ENCODE data around the gene ZNF438.
"Not testable (repeated sequence)": the region's sequence is repeated elsewhere in the genome, so short reads cannot be mapped to it uniquely, and the experiment has no call there.

Gene ZNF438, protein sequence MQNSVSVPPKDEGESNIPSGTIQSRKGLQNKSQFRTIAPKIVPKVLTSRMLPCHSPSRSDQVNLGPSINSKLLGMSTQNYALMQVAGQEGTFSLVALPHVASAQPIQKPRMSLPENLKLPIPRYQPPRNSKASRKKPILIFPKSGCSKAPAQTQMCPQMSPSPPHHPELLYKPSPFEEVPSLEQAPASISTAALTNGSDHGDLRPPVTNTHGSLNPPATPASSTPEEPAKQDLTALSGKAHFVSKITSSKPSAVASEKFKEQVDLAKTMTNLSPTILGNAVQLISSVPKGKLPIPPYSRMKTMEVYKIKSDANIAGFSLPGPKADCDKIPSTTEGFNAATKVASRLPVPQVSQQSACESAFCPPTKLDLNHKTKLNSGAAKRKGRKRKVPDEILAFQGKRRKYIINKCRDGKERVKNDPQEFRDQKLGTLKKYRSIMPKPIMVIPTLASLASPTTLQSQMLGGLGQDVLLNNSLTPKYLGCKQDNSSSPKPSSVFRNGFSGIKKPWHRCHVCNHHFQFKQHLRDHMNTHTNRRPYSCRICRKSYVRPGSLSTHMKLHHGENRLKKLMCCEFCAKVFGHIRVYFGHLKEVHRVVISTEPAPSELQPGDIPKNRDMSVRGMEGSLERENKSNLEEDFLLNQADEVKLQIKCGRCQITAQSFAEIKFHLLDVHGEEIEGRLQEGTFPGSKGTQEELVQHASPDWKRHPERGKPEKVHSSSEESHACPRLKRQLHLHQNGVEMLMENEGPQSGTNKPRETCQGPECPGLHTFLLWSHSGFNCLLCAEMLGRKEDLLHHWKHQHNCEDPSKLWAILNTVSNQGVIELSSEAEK

DNA sequence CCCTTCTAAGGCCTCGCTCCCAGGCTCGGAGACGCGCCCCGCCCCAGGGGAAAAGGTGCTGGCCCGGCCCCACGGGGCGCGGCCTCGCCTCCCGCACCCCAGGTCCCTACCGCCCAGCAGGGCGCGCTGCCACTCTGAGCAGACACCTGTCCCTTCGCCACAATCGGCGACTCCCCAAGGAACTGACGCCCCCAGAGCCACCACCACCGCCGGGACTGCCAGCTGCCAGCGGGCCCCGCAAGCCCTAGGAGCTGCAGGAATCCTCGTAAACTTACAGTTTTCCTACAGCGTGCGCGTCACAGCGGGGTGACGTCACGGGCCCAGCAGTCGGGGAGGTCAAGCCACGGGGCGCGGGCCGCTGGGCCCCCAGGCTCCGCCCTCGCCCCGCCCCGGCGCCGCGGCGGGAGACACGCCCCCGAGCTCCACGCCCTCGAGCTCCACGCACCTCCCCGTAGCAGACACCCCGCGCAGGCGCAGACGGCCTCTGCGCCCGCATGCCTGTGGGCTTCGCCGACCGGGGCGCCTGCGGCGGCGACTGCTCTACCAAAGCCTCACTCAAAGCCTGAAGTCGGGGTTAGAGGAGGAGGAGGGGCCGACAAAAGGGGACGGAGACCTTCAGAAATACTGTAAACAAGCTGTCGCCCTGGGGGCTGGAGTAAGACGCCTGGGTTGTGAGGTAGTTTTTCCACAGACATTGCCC, at the start of gene ZNF438:
Gene ZNF438, minus strand, starts transcription at position 308 of the 700 bp plus-strand sequence. CDS start 154,831 bp downstream, outside the sequence.
- DNase-seq, result peak; percentile 67 to 96 (median 89)

DNA sequence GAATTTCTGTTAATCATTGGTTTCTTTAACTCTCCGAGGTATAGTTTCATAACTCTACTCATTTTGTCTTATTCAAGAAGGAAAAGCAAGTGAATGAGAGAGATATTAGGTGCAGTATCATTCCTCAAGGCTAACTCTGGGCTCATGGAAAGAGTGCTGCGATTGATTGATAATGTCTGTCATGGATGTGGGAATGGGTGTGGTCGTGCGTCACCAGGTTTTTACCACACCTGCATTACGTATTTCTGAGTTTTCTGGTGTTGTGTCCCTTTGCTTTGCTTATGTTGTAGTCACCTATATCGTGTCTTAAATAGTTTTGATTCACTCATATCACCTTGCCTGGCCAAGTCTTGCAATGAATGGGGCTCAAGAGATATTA, 44.9 kb upstream of the ZNF438 start:
- no peak for DNase-seq

DNA sequence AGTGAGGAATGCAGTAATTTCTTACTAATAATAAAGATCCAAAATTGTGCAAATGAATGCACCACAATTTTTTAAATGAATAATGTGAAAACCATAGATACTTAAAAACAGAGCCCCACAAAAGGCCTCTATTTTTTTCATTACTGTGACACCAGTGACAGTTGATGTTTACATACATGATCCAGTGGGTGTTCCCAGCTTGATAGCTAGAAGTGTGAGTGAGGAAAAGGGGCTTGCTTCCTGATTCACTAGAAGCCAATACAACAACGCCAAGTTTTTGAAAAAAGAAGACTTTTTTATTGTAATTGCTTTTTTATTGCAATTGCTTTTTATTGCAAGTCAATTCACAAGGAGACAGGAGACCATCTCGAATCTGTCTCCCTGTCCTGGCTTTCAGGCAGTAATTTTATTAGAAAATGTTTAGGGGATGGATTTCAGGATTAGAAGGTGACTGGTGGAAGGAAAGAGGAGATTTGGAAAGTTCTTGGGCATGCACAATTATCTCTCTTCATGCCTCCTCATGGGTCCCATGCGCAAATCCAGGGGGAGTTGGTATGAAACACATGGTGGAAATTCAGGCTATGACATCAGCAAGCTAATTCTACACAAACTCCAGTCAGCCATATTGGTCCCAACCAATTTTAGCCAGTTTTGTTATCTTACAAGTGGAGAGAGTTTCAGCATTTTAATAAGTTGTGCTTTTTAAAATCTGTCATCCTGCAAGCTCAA, 44.4 kb upstream of the ZNF438 start:
- DNase-seq, result no peak

DNA sequence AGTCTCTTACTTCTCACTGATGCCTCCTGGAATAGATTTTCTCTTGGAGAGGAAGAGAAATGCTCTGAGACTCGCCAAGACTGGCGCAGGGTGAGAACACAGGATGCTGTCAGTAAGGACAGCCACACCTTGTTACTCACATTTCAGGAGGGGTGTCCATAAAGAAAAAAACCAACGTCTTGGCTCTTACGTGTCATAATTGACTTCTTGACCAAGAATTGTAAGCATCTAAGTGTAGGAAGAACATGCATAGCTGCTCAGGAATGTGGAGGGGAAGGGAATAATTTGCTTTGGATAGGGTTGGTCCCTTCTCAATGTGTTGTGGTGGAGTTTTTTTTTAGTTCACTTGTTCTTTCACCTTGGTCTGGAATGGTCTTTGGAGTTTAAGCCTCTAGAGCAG, 43.8 kb upstream of the ZNF438 start:
- DNase-seq, result no peak

DNA sequence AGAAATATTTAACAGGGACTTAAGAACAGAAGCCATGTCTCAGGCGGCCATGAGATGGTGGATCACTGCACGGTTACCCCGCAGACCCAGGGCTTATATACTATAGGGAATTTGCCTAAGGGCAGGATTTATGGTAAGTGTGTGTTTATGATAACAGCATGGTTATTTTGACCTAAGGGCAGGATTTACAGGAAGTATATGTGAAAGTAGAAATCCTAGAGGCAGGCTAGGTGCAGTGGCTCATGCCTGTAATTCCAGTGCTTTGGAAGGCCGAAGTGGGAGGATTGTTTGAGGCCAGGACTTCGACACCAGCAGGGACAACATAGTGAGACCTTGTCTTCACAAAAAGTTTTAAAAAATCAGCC, 43.0 kb upstream of the ZNF438 start:
- no peak for DNase-seq

DNA sequence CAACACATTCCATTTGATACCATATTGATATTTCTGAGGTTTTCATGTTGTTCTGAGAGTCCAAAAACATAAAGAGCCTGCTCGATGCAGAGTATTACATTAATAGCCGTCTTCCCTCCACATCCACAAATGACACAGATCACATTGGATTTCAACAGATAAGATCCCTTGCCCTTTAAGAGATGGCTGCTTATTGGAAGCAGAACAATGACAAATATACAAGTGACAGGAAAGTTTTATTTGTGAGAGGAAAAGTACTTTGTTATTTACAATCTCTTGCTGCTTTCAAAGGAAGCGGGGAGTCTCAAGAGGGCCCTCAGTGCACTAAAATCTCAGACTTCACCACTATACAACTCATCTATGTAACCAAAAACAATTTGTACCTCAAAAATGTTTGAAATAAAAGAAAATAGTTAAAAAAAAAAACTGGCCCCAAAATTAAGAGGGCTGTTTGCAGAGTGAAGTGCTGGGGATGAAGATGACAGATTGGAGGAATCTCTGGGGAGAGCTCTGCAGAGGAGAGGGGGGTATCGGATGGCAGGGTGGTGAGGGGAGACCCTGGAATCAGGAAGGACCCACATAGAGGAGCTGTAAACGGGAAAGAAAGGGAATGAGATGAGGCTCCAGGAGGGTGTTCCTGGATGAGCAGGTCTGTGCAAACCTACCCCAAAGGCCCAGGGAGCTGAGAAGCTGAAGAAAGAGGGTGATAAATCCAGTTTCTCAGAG, 42.5 kb upstream of the ZNF438 start:
- DNase-seq, result no peak

DNA sequence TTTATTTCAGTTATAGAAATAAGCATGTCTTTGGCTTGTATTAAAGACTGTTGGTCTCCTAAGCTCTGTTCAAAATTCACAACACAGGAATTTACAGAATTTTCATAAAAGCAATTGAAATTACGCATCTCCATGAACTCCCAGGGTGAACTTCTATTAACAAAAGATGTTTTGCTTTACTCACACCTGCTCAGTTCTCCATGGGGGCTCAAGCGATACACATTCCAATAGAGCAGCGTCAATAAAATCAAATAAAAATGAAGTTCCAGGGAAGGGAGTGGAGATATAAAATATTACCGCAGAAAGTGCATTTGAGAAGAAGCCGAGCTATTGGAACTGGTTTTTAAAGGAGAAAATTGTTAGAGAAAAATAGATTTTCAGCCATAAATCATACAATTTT, 41.5 kb upstream of the ZNF438 start:
- no peak for DNase-seq

DNA sequence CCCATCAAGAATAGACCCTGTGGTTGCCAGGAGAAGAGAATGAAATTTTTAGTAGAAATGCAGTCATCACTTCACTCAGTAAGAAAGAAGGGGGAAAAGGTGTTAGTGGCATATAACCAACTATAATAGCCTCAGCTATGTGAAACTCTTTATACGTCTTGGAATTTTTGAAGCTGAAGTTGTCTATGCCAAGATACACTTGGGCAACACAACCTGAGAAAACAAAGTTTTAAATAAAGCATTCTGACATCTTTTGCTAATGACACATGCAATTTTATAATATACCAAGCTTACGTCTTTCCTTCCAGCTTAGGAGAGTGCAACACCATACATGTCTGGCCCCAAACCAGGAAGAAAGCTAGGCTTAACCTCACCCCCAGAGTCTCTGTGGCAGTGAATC, 40.8 kb upstream of the ZNF438 start:
- no peak for DNase-seq

DNA sequence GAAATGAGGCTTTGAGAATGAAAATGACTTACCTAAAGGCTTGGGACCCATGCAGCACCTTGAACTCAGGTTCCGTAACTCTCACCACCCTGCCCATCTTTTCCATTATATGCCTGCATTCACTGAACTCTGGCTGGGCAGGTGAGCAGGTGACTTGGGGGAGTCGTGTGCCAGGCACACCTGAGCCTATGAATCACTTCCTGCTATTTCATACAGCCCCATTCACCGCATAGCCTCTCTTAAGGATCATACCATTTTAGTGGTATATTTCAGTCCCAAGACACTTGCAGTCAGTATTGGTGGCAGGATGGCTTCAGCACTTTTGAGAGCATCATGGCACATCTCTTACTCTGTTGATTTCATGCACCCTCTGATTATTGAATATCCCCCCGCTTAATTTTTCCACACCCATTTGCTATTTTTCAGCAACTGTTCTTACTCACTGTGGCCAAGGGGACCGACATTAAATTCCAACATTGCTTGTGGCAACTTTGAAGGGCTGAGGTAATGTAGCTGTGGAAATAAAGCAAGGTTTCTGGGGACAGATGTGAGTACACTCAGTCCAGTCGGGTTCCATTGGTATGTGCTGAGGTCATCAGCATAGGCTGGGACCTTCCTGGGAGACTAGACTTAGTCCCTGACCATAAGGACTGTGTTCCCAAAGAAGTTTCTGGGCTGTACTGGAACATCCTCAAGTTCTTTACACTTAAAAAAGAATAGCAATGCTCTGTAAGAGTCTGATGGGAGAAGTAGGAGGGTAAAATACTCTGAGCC, 39.8 kb upstream of the ZNF438 start:
- DNase-seq, result no peak

DNA sequence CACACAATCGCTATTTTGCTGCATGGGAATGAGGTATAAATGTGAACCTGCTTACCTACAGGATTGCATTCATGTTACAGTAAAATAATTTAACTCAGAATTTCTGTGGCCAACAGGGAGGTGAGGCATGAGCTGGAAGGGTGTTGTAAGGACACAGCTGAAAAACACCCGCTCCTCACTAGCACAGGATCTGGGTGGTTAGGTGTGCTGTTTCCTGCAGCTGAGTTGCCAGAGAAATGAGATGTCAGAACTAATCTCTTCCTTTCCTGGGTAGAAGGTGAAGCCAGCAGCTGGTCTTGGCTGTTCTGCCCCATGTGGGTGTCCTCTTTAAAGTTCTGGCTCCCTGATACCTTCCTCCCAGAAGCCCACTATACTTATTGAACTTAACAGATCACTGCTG, 39.0 kb upstream of the ZNF438 start:
- no peak for DNase-seq

DNA sequence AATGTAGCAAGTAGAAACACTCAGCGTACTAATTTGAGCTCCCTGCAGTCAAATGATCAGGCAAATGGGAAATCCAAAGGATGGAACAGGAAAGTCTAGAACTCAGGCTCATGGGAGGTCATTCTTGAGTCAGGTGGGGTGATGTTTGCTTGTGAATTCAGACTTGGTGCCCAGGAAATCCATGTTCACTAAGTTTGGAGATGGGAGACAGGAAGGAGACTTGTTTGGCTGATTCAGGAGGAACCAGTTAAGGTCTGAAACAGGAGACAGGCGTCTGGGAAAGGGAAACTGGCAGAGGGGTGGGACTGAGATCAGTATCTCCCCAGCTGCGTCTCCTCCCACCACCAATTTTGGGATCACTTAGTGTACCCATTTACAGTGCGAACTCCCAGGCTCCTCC, 38.4 kb upstream of the ZNF438 start:
- no peak for DNase-seq

DNA sequence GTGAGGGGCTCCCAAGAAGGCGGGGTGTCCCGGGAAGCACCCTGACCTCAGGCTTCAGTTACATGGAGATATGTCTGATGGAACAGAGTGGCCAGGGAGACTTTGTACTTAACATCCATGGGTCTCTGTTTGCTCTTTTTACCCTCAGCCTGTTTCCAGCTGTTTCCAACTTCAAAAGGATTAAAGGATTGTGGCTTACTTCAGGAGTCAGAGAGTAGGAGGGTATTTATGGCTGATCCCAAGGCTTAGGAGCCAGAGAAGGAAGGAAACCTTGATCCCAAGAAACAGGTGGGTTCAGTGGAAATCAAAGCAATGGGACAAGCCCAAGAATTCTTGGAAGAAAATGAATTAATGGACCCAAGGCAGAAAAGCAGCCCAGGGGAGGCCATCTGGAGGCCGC, 37.7 kb upstream of the ZNF438 start:
- DNase-seq, result no peak

DNA sequence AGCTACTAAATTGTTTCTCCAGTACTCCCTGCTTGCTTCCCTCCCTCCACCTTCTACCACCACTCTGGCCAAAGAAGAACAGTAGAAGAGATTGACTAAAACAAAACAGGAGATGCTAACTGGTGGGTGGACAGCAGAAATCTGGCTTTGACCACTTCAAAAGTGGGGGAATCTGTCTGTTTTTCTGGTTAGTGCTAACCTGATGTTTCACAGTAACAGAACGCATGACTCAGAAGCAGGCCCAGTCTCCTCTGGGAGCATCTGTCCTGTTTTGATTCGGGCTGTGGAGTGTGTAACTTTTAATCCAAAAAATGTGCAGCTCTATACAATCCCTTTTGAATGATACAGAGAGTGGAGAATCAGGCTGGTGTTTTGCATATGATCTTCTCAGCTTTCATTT, 32.7 kb upstream of the ZNF438 start:
- peak in 1 of 51 donors; percentile 9 for DNase-seq

DNA sequence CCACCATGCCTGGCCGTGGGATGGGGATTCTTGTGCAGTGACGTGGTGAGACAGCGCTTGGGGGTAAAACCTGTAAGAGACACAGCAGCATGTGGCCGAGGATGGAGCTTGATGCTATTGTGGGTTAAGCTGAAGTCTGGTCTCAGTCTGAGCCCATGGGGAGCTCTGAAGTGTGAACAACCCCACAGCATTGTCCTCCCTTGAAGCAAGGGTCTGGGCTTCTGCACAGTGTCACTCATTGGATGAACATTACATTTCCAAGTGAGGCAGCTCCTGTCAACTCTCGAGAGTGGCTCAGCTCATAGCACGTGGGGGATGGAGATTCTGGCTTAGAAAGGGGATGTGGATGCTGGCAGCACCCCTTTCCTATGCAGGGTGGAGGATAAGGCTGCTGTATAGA, 32.2 kb upstream of the ZNF438 start:
- no peak for DNase-seq

DNA sequence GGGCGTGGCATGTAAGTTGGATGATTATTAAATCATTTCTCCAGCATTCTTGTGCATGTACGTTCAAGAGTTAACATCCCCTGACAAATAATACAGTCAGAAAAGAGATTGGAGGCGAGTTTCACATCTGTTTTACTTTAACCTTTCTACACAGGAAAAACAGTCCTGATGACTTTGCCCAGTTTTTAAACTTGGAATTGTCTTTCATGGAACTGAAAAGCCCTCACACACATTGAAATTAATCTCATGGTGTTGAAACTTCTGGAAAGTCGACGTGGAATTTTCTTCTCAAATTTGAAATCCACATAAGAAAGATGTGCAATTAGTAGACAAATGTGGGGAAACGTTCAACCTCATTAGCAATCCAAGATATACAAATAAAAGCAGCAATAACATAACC, 31.2 kb upstream of the ZNF438 start:
- no peak for DNase-seq

DNA sequence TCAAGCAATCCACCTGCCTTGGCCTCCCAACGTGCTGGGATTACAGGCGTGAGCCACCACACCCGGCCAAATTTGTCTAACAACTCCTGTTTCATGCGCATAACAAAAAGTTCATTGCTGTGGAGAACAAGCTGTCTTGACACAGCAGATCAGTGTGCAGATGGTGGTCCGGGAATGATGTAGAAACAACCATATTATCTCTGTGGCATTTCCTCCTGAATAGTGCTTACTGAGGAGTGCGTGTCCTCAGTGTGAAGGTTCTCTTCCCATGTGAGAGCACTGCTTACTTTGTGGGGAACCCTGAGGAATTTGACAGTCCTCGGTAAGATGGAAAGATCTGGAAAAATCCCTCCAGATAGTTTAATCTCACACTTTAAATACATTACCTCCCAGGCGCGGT, 30.3 kb upstream of the ZNF438 start:
- DNase-seq, result no peak

DNA sequence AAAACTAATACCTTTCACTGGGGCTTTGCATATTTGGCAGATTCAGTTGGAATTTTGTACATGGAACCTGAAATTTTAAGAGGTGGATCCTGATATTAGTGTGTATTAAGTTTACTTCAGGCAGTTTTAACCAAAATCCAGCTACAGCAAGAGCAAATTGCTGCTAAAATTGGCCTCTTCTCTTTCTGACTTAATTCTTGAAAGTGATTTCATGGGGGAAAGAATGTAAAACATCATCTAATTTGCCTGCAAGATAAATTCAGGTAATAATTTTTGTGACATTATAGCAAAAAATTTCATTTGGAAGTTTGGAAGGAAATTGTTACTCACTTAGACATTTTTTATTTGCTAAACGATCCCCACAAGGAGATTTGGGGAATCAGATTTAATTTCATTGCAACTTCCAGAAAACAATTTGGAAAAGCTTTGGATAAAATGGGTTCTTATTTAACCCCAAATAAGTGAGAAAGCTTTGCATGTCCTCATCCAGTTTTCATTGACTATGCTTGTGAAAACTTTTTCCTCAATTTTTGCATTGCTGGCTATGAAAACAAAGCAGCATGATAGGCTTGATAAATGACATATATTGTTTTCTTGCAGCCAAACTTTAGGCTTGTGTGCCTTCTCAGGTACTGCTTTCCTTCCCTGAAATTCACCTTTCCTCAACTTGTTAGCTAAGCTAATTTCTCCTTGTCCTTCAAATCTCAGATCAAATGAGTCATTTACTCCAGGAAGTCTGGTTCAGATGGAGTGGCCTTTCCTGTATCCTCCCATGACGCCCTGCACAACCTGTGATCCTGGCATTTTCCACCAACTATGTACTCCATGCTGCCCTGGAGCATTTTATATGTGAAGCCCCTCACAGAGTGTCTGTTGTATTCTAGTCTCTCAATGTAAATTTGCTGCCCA, 27.4 kb upstream of the ZNF438 start:
- no peak for DNase-seq

DNA sequence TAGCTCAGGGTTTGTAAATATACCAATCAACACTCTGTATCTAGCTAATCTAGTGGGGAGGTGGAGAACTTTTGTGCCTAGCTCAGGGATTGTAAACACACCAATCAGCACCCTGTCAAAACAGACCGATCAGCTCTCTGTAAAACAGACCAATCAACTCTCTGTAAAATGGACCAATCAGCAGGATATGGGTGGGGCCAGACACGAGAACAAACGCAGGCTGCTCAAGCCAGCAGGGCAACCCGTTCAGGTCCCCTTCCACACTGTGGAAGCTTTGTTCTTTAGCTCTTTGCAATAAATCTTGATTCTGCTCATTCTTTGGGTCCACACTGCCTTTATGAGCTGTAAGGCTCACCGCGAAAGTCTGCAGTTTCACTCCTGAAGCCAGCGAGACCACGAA, 25.0 kb upstream of the ZNF438 start:
- DNase-seq, result not testable (repeated sequence)

All from hypothalamus (tissue), 51 donors.